H1 (cell line): Measurements from ENCODE around the gene AGAP1. TPM values are rescaled to one million over a fixed set of nuclear protein-coding genes. Genes with fewer than 3 reads are reported as not detected.

ENCODE experiments used
- polyA plus RNA-seq, 7 experiments: library from polyadenylated mRNA; depleted of rRNA in 3 of 7; stranded (reverse) in 5 of 7; unstranded in 2 of 7; fragments of >200 nt in 5 of 7; fragments of 200-250 nt in 2 of 7; gene quantifications; 1 replicate in 5 of 7; 2 replicates in 1 of 7; 4 replicates in 1 of 7; pipeline versions ENCODE4 v1.2.1 to v1.2.3, GENCODE V29; 2011 to 2013; ENCODE audit warnings: missing spikeins in 2 of 7, mixed read lengths in 2 of 7
- total RNA-seq: library from RNA; stranded (reverse); fragmentation: NEBNext Ultra II Directional; extraction: Animal tissue kit (Norgen Biotek cat#: 25700); gene quantifications from 2 replicates; pipeline ENCODE4 v1.2.1, GENCODE V29; 2021
- TF ChIP-seq, protein P1 (sequence below): IDR thresholded peaks from 2 replicates; pipeline ENCODE4 v1.6.1; 2011; ENCODE audit warnings: low read depth, mild to moderate bottlenecking, low read length; ENCODE audit not compliant: insufficient read depth

The AGAP1 gene
- total and polyA plus RNA-seq, 2 of the 8 experiments (the other 6 are each of a cell fraction or from before 2014, with no cell fraction given), result 18.1 to 39.4 TPM

- TF ChIP-seq, protein P1, sequence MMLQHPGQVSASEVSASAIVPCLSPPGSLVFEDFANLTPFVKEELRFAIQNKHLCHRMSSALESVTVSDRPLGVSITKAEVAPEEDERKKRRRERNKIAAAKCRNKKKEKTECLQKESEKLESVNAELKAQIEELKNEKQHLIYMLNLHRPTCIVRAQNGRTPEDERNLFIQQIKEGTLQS, result no peak
These were observed 607.6 kb downstream of the AGAP1 start (continued) for GRCh38 chr2:236101311-236101950.
